GM19238 (cell line): ENCODE measurements around the gene HOXB13.
"Not testable (repeated sequence)": the region's sequence is repeated elsewhere in the genome, so short reads cannot be mapped to it uniquely, and the experiment has no call there.

Source experiments
- DNase-seq: peaks from one replicate; pipeline ENCODE4 v3.0.0; 2011; ENCODE audit warnings: low spot score; ENCODE audit not compliant: insufficient read length

Gene HOXB13

GRCh38 chr17:48726916-48727286 is 1.6 kb downstream of the HOXB13 start:
- no peak for DNase-seq

DNA sequence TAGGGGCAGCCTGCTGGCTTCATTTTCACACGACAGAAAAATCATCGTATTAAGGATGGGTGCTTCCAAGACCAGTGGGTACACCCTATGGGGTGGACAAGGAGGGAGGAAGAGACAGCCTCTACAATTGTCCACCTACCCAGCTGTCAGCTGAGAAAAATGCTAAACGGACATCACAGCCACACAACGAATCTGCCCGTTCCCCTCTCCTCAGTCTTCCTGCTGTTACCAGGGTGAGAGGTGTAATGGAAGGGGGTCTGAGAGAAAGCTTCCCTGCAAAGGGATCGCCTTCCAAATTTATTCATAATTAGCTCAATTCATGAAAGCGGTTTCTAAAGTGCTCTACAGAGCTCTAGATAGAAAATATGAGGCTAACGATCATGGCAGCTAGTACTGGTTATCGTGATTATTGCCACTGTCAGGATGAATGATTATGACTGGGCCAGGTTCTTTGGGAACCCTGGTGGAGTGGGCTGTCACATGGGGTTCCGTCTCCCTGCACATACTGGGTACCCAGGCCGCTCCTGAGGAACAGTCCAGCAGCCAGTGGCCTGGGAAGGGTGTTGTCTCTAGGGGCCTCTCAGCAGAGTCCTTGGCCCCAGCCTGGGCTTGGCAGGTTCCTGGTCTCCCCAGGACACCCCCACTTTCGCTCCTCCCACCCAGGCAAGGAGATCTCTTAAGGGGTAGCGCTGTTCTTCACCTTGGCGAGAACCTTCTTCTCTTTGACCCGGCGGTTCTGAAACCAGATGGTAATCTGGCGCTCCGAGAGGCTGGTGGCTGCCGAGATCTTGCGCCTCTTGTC is 2.2 kb downstream of the HOXB13 start:
- DNase-seq, result no peak

DNA sequence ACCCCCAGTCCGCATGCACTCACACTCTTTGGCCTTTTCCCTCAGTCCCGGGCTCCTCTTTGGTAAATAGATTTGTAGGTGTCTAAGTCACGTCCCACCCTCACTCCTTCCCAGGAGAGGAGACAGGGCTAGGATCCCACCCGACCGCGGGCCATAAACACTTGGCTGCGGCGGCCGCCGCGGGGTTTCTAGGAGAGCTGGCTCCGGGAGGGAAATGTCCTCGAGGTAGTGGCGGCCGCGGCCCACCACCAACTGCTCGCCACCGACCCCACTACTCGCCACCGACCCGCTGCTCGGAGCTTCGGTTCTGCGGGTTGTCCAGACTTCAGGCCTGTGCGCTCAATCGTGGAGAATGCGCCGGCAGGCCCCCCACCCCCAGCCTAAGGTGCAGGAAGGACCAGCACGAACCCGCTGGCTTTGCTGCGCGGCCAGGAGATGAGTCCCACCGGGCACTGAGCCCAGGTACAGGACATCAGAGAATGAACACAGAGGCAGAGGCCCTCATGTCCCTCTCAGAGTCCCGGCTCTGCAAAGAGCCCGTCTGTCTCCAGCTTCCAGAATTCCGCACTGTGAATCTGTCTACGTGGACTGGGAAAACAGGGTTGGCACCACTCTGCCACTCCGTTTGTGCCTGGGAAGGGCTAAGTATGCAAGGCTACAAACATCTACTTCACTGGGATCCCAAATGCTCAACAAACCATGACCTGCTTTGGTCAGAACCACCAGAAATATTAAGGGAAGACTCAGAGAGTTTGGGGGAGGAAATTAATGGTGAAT is 3.1 kb downstream of the HOXB13 start:
- no peak for DNase-seq

- DNase-seq, result no peak
Observed at GRCh38 chr17:48725004-48725287, 3.6 kb downstream of the HOXB13 start.

DNA sequence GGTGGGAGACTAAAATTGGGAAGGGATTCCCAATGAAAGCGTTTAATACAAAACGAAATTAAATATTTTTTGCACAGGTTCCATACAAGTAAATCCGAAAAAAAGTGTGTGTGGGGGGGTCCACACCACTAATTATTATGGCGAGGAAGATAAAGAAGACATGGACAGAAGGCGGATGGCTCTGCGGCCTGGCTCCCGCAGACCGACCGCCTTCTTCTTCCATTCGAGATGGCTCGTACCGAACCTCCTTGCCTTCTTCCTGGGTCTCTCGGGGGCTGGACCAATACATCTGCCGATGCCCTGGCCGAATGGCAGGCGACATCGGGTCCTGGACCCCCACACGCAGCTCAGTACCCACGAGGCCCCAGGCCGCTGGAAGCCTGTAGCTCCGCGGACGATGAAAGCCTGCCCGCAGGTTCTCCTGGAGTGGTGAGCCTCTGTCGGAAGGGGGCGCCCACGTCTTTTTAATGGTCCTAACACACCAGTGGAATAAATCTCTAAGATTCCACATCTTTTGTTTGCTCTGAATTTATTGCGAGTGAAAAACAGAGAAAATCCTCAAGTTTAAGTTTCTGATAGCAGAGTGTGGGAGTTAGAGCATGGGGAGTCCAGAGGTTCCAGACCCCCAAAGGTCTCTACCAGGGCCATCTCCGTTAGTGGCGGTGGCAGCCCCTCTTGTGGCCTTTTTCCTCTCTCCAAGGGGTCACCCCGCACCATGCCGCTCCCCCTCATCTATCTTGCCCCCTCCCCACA is 4.1 kb downstream of the HOXB13 start:
- peak; percentile 42 for DNase-seq

GRCh38 chr17:48723423-48724250 is 4.9 kb downstream of the HOXB13 start:
- DNase-seq, result no peak

DNA sequence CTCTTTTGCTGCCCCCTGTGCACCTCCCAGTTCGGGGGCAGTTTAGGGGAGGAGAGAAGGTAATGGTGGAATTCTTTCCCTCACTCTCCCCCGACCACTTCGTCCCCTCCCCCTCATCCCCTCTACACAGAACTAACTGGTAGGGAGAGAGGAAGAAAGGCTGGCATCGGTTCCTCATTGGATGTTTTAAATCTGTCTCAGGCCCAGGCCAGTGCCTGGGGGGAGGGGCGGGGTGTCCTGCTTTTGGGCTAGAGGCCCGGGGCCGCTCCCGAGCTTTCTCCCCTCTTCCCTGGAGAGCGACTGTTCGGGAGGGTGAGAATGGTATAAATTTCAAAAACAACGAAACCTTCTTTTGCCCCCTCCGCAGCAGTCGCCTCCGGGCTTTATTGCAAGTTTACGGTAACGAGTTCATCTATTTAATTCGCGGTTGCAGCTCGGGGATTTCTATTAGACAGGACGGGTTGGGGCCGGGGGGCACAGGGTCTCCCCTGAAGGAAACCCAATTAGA is 5.6 kb downstream of the HOXB13 start, which contains the start of gene PRAC2:
Gene PRAC2 (plus strand): TSS at position 271 of the 508 bp plus-strand sequence. CDS start 1,226 bp downstream, outside the sequence.
- DNase-seq, result no peak

DNA sequence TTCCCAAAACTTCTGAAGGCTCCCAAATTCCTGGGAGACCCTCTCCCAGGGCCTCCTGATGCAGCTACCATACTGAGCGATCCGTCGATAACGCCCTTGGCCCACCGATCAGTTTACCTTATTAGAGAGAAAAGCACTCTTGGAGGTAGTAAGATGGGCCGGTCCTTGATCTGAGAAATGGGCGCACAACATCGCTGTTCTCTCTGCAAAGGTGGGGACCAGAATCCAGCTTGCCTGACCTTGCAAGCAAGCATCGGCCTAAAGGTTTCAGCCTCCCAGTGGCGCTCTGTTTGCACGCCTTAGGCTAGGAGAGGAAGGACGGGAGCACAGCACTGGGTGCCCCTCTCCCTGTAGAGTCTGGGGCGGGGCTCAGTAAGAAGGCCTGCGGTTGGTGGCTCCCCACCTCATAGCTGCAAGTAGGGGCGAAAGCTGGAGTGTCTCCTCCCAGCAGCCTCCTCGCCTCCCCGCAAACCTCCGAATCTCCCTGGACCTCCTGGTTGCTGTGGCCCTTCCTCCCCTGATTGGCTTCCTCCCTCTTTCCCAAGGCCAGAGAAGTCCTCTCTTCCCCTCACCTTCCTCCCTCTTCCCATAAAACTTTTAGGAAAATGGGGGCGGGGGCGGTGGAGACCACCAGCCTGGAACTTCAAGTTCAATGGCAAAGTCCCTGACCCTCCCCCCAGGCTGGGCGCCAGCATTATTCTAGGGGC is 6.2 kb downstream of the HOXB13 start, which contains the start of gene PRAC1:
Gene PRAC1 (minus strand): TSS at position 318 of the 707 bp plus-strand sequence. CDS start 126 bp downstream, at position 192.
- no peak for DNase-seq

- DNase-seq, result no peak
Observed at GRCh38 chr17:48721009-48721402, 7.5 kb downstream of the HOXB13 start.

GRCh38 chr17:48720266-48721008 is 8.1 kb downstream of the HOXB13 start:
- DNase-seq, result no peak

- DNase-seq, result no peak
Observed at GRCh38 chr17:48719642-48720265, 8.8 kb downstream of the HOXB13 start.

GRCh38 chr17:48718761-48719641 is 9.5 kb downstream of the HOXB13 start:
- no peak for DNase-seq

GRCh38 chr17:48718227-48718760 is 10.3 kb downstream of the HOXB13 start:
- DNase-seq, result no peak

DNA sequence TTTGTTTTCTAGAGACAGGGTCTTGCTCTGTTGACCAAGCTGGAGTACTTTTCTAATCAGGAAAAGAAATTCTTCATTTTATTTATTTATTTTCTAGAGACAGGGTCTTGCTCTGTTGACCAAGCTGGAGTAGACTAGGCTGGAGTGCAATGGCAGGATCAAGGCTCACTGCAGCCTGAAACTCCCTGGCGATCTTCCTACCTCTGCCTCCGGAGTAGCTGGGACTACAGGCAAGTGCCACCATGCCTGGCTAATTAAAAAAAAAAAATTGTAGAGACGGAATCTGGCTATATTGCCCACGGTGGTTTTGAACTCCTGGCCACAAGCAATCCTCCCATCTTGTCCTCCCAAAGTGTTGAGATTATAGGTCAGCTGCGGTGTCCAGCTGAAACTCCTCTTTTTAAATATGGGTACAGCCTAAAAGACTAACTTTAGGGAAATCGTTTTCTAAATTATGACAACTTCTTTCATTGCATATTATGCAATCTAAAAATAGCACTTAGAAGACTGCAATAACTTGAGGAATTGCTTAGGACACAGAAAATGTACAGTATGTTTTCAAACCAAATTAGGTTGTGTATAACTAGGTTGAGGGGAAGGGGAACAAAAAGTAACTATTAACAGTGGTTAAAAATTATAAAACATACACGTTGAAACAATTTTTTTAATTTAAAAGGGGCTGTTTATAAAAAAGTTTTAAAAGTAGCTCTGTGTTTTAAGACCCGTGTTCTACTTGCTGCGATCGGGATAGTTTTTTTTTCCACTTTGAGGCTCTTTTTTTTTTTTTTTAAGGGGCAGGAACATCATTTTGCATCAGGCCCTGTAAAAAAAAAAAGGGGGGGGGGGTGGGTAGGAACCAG is 11.0 kb downstream of the HOXB13 start:
- no peak for DNase-seq

GRCh38 chr17:48716549-48716948 is 12.0 kb downstream of the HOXB13 start:
- not testable (repeated sequence) for DNase-seq

DNA sequence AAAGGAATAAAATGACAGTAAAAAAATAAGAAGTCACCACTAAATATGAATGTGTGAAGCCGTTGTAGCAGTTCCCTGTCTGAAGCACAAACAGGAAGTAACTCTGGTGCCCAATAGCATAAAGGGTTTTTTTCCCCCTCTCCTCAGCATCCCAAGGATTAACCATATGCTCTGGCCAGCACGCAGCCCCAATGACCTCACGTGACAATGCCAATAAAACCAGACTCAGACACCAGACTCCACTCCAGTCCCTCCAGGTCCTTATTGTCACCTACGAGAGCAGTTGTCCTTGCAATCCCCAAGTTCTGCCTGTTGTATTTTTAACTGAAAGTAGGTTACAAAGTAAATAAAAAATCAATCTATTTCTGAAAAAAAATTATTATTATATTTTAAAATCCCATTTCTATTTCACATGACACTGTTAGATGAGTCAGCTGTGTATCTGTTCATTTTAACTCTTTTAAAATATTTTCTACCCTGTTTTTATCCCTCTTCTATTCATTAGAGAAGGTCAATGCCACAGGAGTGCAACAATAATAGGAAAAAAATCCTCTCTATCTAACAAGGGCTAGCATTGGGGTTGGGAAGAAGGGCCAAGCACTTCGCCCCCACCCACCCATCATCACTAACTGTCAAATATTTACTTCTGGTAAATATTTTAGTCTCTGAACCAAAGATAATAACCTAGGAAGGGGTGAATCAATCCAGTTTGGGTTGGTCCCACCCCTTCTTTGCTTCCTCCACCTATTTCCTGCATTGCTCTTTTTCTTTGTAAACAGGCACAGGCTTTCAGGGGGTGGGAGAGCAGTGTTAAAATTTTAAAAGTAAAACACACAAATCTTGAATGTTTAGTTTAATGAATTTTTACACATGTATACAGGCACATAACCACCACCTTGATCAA is 12.8 kb downstream of the HOXB13 start:
- DNase-seq, result no peak
